A549 (cell line): ENCODE results near the gene MGAT3. TPM values are rescaled to one million over a fixed set of nuclear protein-coding genes. Genes with fewer than 3 reads are reported as not detected.

ENCODE experiments used
- ATAC-seq, 2 experiments: fragments of 200-7000 bp in 1 of 2; fragments of >200 bp in 1 of 2; cut with Nextera tagmentation in 1 of 2; cut with Tn5 transposase in 1 of 2; 3 replicates each; pipeline versions ENCODE4 v1.8.0 to v1.9.1; 2018 to 2020; ENCODE audit warnings: mild to moderate bottlenecking in 1 of 2, moderate library complexity in 1 of 2
- CTCF ChIA-PET: fragments of 300-600 bp; sonication (Branson Sonifier 250); formaldehyde crosslinking; extraction: SDS; loops from one replicate; lab custom pipeline; 2021; ENCODE audit warnings: antibody characterized with exemption, inconsistent platforms; lab: Yijun Ruan, JAX
- POLR2A ChIA-PET: fragments of 350-600 bp; formaldehyde crosslinking; extraction: SDS; loops from one replicate; lab custom pipeline; 2021; ENCODE audit warnings: antibody characterized with exemption, inconsistent platforms; lab: Yijun Ruan, JAX
- DNase-seq, 2 experiments: peaks; one replicate each; pipeline versions ENCODE4 v3.0.0 to v3.0.0-alpha.2; 2011 to 2016; ENCODE audit warnings: low read depth in 1 of 2, low spot score in 1 of 2
- FAIRE-seq: peaks from 2 replicates; lab custom pipeline; 2011; peaks lifted over from hg19 to GRCh38; lab: Jason Lieb, UNC
- H3K27ac ChIP-seq, 2 experiments: fragments of >200 bp; sonication (Bioruptor Twin); formaldehyde crosslinking; 3 replicates each; pipeline ENCODE4 v1.5.1; 2016 to 2017
- H3K4me1 ChIP-seq: fragments of >200 bp; sonication (Bioruptor Twin); formaldehyde crosslinking; 3 replicates; pipeline ENCODE4 v1.6.1; 2016
- H3K4me2 ChIP-seq: fragments of >200 bp; sonication (Bioruptor Twin); formaldehyde crosslinking; 3 replicates; pipeline ENCODE4 v1.6.1; 2016
- H3K4me3 ChIP-seq: fragments of >200 bp; sonication (Bioruptor Twin); formaldehyde crosslinking; 3 replicates; pipeline ENCODE4 v1.5.1; 2016
- H3K9me3 ChIP-seq: fragments of >200 bp; sonication (Bioruptor Twin); formaldehyde crosslinking; 3 replicates; pipeline ENCODE4 v1.6.1; 2016
- BHLHE40 ChIP-seq: IDR thresholded peaks from 2 replicates; pipeline ENCODE4 v1.6.1; 2012; ENCODE audit warnings: low read depth, low read length, inconsistent platforms
- CBX2 ChIP-seq: fragments of 200-600 bp; sonication (generic); IDR thresholded peaks from 2 replicates; pipeline ENCODE4 v1.6.1; 2016; ENCODE audit warnings: low read depth, mild to moderate bottlenecking, borderline replicate concordance
- CHD4 ChIP-seq: fragments of 200-600 bp; sonication (generic); IDR thresholded peaks from 2 replicates; pipeline ENCODE4 v1.6.1; 2016; ENCODE audit warnings: antibody characterized with exemption, mild to moderate bottlenecking, borderline replicate concordance
- EHF ChIP-seq: fragments of 250-450 bp; sonication (Bioruptor Pico); IDR thresholded peaks from 2 replicates; pipeline ENCODE4 v1.5.0; 2020; ENCODE audit warnings: mild to moderate bottlenecking
- ESRRA ChIP-seq: fragments of 150-350 bp; IDR thresholded peaks from 2 replicates; pipeline ENCODE4 v1.6.1; 2014; ENCODE audit warnings: mild to moderate bottlenecking, low read length, borderline replicate concordance
- FOSB ChIP-seq: fragments of 250-450 bp; sonication (Bioruptor Pico); IDR thresholded peaks from 2 replicates; pipeline ENCODE4 v1.5.0; 2020; ENCODE audit warnings: mild to moderate bottlenecking, moderate library complexity
- FOXS1 ChIP-seq: fragments of 250-450 bp; sonication (Bioruptor Pico); IDR thresholded peaks from 2 replicates; pipeline ENCODE4 v1.5.0; 2020; ENCODE audit warnings: mild to moderate bottlenecking, moderate library complexity
- HEYL ChIP-seq: fragments of 250-450 bp; sonication (Bioruptor Pico); IDR thresholded peaks from 2 replicates; pipeline ENCODE4 v1.8.0; 2021; ENCODE audit warnings: mild to moderate bottlenecking, moderate library complexity
- HOXA7 ChIP-seq: fragments of 250-450 bp; sonication (Bioruptor Pico); IDR thresholded peaks from 2 replicates; pipeline ENCODE4 v1.5.0; 2020; ENCODE audit warnings: mild to moderate bottlenecking, moderate library complexity
- HOXB13 ChIP-seq: fragments of 250-450 bp; sonication (Bioruptor Pico); IDR thresholded peaks from 2 replicates; pipeline ENCODE4 v1.5.0; 2020; ENCODE audit warnings: low read depth, mild to moderate bottlenecking, moderate library complexity
- JUNB ChIP-seq: fragments of >200 bp; sonication (Bioruptor Twin); formaldehyde crosslinking; IDR thresholded peaks from 2 replicates; pipeline ENCODE4 v1.6.1; 2016
- MAZ ChIP-seq: fragments of 150-350 bp; IDR thresholded peaks from 2 replicates; pipeline ENCODE4 v1.6.1; 2014; ENCODE audit warnings: antibody characterized with exemption, low read depth, low read length, borderline replicate concordance
- MYC ChIP-seq: IDR thresholded peaks from 2 replicates; pipeline ENCODE4 v1.6.1; 2012; ENCODE audit warnings: mild to moderate bottlenecking, inconsistent platforms, low read length, improper control_type of control experiment, borderline replicate concordance
- NFE2L2 ChIP-seq: fragments of 150-350 bp; conservative IDR thresholded peaks from 2 replicates; pipeline ENCODE4 v1.6.1; 2014; ENCODE audit warnings: low read length
- NPAS2 ChIP-seq: fragments of 250-450 bp; sonication (Bioruptor Pico); IDR thresholded peaks from 2 replicates; pipeline ENCODE4 v1.8.0; 2022; ENCODE audit warnings: mild to moderate bottlenecking, moderate library complexity, borderline replicate concordance
- POLR2A ChIP-seq: IDR thresholded peaks from 2 replicates; pipeline ENCODE4 v1.6.1; 2012; ENCODE audit warnings: mild to moderate bottlenecking, low read length
- POLR2AphosphoS2 ChIP-seq: conservative IDR thresholded peaks from 2 replicates; pipeline ENCODE4 v1.6.1; 2012; ENCODE audit warnings: low read length, improper control_type of control experiment, inconsistent platforms
- RAD21 ChIP-seq, 2 experiments: fragments of >200 bp in 1 of 2; sonication (Bioruptor Twin) in 1 of 2; formaldehyde crosslinking in 1 of 2; IDR thresholded peaks in 1 of 2; conservative IDR thresholded peaks in 1 of 2; 2 replicates in 1 of 2; 3 replicates in 1 of 2; pipeline ENCODE4 v1.6.1; 2012 to 2018; ENCODE audit warnings: inconsistent platforms in 1 of 2
- RFX5 ChIP-seq: fragments of 450-650 bp; IDR thresholded peaks from 2 replicates; pipeline ENCODE4 v1.7.1; 2014; ENCODE audit warnings: antibody characterized with exemption, mild to moderate bottlenecking, moderate library complexity
- SMC3 ChIP-seq: fragments of >200 bp; sonication (Bioruptor Twin); formaldehyde crosslinking; IDR thresholded peaks from 3 replicates; pipeline ENCODE4 v1.6.1; 2018; ENCODE audit warnings: inconsistent platforms
- SREBF2 ChIP-seq: fragments of 450-650 bp; IDR thresholded peaks from 2 replicates; pipeline ENCODE4 v1.6.1; 2014; ENCODE audit warnings: mild to moderate bottlenecking, moderate library complexity
- TFCP2L1 ChIP-seq: fragments of 250-450 bp; sonication (Bioruptor Pico); IDR thresholded peaks from 2 replicates; pipeline ENCODE4 v1.5.0; 2021; ENCODE audit warnings: mild to moderate bottlenecking
- ZC3H11A ChIP-seq: fragments of 450-650 bp; IDR thresholded peaks from 2 replicates; pipeline ENCODE4 v1.6.1; 2014; ENCODE audit warnings: antibody characterized with exemption, mild to moderate bottlenecking
- ZNF302 ChIP-seq: fragments of 250-450 bp; sonication (Bioruptor Pico); IDR thresholded peaks from 2 replicates; pipeline ENCODE4 v1.9.0; 2021; ENCODE audit warnings: inconsistent platforms, mild to moderate bottlenecking, moderate library complexity
- ZSCAN20 ChIP-seq: fragments of 250-450 bp; sonication (Bioruptor Pico); IDR thresholded peaks from 2 replicates; pipeline ENCODE4 v1.8.0; 2022; ENCODE audit warnings: mild to moderate bottlenecking, moderate library complexity
- WGBS: methylation state at CpG from one replicate; pipeline ENCODE4 v1.1.6; 2017; ENCODE audit errors: missing lambda C conversion rate; 5-methylcytosine and 5-hydroxymethylcytosine counted together
- polyA plus RNA-seq, 4 experiments: library from polyadenylated mRNA; depleted of rRNA in 3 of 4; stranded (reverse); fragments of >200 nt; fragmentation: RNase III in 1 of 4; extraction: RNeasy Plus Mini Kit Qiagen cat#74134 plus additional on column Dnase treatment in 1 of 4; gene quantifications; 2 replicates in 3 of 4; 3 replicates in 1 of 4; pipeline ENCODE4 v1.2.3, GENCODE V29; 2011 to 2017
- TF ChIP-seq, protein P1 (sequence below): fragments of >200 bp; sonication (Bioruptor Twin); formaldehyde crosslinking; IDR thresholded peaks from 3 replicates; pipeline ENCODE4 v1.5.1; 2016
- TF ChIP-seq, protein P2 (sequence below): fragments of >200 bp; sonication (Bioruptor Twin); formaldehyde crosslinking; IDR thresholded peaks from 3 replicates; pipeline ENCODE4 v1.6.1; 2016
- TF ChIP-seq, protein P3 (sequence below): fragments of 250-450 bp; sonication (Bioruptor Pico); IDR thresholded peaks from 2 replicates; pipeline ENCODE4 v1.5.0; 2020; ENCODE audit warnings: low read depth, mild to moderate bottlenecking, moderate library complexity
- TF ChIP-seq, protein P4 (sequence below): IDR thresholded peaks from 2 replicates; pipeline ENCODE4 v1.6.1; 2012; ENCODE audit warnings: low read depth, borderline replicate concordance
- TF ChIP-seq, protein P5 (sequence below): fragments of >200 bp; sonication (Bioruptor Twin); formaldehyde crosslinking; IDR thresholded peaks from 2 replicates; pipeline ENCODE4 v1.6.1; 2016

The MGAT3 gene
- polyA plus RNA-seq, 2 of the 4 experiments (the other 2 are of a cell fraction), result 0.62 to 0.84 TPM

DNA sequence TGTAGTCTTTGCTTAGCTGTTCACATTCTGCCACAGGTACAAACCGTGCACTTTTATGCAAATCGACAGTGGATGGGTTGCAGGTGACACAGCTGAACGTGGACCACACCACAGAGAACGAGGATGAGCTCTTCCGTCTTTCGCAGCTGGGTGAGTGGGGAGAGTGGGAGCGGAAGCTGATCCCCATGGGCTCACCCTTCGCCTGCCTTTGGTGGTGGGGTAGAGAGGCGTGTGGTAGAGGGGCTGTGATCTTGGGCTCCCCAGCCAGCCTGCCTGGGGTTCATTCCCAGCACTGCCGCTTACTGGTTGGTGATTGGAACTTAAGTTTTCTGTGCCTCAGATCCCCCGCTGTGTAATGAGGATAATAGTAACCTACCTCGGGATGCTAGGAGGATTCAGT lies 38.1 kb upstream of the MGAT3 start (continued):
- TF ChIP-seq NPAS2 (CRISPR knock-in tag) (no peak), TFCP2L1 (CRISPR knock-in tag) (no peak), CHD4 (no peak)

DNA sequence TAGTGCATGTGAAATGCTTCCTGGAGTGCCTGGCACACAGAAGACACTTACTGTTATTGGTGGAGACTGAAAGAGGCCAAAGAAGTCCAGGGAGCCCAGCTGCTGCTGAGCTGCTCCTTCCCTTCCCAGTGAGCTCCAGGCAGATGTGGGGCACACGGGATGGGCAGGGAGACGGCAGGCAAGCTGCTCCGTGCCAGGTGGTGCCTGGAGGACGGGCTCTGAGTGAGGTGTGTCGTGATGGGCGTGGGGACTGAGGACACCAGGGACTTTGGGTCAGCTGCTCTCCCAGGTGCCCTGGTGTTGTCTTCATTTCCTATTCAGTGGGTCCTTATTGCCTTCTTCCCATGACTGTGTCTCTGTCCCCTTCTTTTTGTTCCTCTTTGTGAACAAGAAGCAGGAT lies 37.7 kb upstream of the MGAT3 start:
- POLR2A ChIA-PET, result no interaction called here
- no peaks in the 10 kb centered on the region for H3K4me1 ChIP-seq
- H3K27ac ChIP-seq, result no peak overlapping the region
- TF ChIP-seq POLR2A (no peak), HEYL (CRISPR knock-in tag) (no peak), TFCP2L1 (CRISPR knock-in tag) (no peak), MAZ (no peak), HOXB13 (CRISPR knock-in tag) (no peak), SMC3 (no peak), SREBF2 (no peak), RAD21 (conservative IDR thresholded peaks at IDR 0.05 in 1 of 2, IDR thresholded peaks at IDR 0.05 in 1 of 2) (no peak), FOSB (CRISPR knock-in tag) (no peak), ZC3H11A (no peak), NFE2L2 (no peak), CBX2 (no peak)
- TF ChIP-seq, protein P1, sequence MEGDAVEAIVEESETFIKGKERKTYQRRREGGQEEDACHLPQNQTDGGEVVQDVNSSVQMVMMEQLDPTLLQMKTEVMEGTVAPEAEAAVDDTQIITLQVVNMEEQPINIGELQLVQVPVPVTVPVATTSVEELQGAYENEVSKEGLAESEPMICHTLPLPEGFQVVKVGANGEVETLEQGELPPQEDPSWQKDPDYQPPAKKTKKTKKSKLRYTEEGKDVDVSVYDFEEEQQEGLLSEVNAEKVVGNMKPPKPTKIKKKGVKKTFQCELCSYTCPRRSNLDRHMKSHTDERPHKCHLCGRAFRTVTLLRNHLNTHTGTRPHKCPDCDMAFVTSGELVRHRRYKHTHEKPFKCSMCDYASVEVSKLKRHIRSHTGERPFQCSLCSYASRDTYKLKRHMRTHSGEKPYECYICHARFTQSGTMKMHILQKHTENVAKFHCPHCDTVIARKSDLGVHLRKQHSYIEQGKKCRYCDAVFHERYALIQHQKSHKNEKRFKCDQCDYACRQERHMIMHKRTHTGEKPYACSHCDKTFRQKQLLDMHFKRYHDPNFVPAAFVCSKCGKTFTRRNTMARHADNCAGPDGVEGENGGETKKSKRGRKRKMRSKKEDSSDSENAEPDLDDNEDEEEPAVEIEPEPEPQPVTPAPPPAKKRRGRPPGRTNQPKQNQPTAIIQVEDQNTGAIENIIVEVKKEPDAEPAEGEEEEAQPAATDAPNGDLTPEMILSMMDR, result no peak
- TF ChIP-seq, protein P2, sequence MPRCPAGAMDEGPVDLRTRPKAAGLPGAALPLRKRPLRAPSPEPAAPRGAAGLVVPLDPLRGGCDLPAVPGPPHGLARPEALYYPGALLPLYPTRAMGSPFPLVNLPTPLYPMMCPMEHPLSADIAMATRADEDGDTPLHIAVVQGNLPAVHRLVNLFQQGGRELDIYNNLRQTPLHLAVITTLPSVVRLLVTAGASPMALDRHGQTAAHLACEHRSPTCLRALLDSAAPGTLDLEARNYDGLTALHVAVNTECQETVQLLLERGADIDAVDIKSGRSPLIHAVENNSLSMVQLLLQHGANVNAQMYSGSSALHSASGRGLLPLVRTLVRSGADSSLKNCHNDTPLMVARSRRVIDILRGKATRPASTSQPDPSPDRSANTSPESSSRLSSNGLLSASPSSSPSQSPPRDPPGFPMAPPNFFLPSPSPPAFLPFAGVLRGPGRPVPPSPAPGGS, result no peak
- TF ChIP-seq, protein P3, sequence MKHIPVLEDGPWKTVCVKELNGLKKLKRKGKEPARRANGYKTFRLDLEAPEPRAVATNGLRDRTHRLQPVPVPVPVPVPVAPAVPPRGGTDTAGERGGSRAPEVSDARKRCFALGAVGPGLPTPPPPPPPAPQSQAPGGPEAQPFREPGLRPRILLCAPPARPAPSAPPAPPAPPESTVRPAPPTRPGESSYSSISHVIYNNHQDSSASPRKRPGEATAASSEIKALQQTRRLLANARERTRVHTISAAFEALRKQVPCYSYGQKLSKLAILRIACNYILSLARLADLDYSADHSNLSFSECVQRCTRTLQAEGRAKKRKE (CRISPR knock-in tag), result no peak
- TF ChIP-seq, all 56 proteins: peak for 0
- WGBS, result 100% methylated on average over 5 of the region's 6 CpGs
- ATAC-seq (no peak), DNase-seq (no peak), FAIRE-seq (no peak)
- Histone ChIP-seq H3K4me2 (no peak overlapping the region), H3K9me3 (no peaks in the 10 kb centered on the region), H3K4me3 (no peak overlapping the region)
- CTCF ChIA-PET, result no interaction called here

DNA sequence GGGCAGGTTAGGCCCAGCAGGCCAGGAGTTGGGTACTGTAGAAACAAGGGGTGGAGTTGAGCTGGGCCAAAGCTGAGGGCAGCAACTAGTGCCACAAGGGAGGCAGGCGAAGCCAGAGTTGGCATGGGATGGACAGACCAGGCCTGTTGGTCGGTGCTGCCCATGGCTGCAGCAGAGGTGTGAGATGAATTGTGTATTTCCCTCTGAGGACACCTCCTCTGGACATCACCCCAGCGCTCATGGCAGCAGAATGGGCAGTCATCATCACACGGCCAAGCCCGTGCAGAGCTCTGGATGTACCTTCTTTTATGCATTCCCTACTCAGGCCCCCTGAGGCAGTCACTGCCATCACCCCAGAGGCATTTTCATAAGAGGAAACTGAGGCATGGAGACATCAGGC lies 36.9 kb upstream of the MGAT3 start:
- Histone ChIP-seq H3K27ac (no peak overlapping the region), H3K4me2 (no peak overlapping the region), H3K4me1 (no peaks in the 10 kb centered on the region), H3K9me3 (no peaks in the 10 kb centered on the region), H3K4me3 (no peak overlapping the region)
- 84% methylated on average over 3 of the region's 5 CpGs for WGBS
- TF ChIP-seq FOXS1 (CRISPR knock-in tag) (no peak), HOXA7 (no peak), EHF (no peak)
- ATAC-seq (no peak), DNase-seq (no peak), FAIRE-seq (no peak)
- CTCF ChIA-PET, result no interaction called here
- POLR2A ChIA-PET, result no interaction called here

DNA sequence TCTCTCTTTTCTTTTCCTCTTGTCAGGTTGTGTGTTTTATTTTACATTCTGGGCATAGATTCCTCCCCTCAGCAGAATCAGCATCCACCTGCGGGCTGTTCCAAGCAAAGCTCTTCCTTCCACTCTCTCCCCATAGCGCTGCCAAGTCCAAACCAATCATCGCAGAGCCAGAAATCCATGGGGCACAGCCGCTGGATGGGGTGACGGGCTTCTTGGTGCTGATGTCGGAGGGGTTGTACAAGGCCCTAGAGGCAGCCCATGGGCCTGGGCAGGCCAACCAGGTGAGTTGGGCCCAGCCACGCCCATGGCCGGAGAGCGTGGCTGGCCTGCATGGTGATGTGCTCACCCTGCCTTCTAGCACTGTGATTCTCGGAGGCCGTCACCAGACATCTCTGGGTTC lies 35.1 kb upstream of the MGAT3 start:
- Histone ChIP-seq H3K4me2 (no peak overlapping the region), H3K4me1 (no peaks in the 10 kb centered on the region), H3K9me3 (no peaks in the 10 kb centered on the region), H3K4me3 (no peak overlapping the region), H3K27ac (no peak overlapping the region)
- 98% methylated on average over 7 of the region's 11 CpGs for WGBS
- ChIA-PET POLR2A (no interaction called here), CTCF (no interaction called here)
- ATAC-seq (no peak), DNase-seq (no peak), FAIRE-seq (no peak)
- TF ChIP-seq MYC, result no peak
- TF ChIP-seq, protein P4, sequence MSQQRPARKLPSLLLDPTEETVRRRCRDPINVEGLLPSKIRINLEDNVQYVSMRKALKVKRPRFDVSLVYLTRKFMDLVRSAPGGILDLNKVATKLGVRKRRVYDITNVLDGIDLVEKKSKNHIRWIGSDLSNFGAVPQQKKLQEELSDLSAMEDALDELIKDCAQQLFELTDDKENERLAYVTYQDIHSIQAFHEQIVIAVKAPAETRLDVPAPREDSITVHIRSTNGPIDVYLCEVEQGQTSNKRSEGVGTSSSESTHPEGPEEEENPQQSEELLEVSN, result no peak
- TF ChIP-seq, protein P5, sequence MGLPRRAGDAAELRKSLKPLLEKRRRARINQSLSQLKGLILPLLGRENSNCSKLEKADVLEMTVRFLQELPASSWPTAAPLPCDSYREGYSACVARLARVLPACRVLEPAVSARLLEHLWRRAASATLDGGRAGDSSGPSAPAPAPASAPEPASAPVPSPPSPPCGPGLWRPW, result no peak
- no peak for TF ChIP-seq RFX5
- no peak for TF ChIP-seq ZSCAN20 (CRISPR knock-in tag)
- TF ChIP-seq POLR2AphosphoS2, result no peak
- TF ChIP-seq, protein P2, result no peak
- no peak for TF ChIP-seq JUNB
- no peak for TF ChIP-seq ZNF302
- no peak for TF ChIP-seq NFE2L2
- no peak for TF ChIP-seq FOSB (CRISPR knock-in tag)
- TF ChIP-seq ESRRA, result no peak
- TF ChIP-seq BHLHE40, result no peak
